ENCODE results near the gene NR1H4. TPM values are rescaled to one million over a fixed set of nuclear protein-coding genes. Genes with fewer than 3 reads are reported as not detected.
A peak's percentile ranks its signal among the peaks of the same experiment; 100 is the strongest.

Gene NR1H4
- total and polyA plus RNA-seq, 2 experiments from 2014 or later: not detected

GRCh38 chr12:100460702-100461101 lies 13.0 kb upstream of the NR1H4 start:
- Histone ChIP-seq H3K9me2 (ENCODE audit: insufficient read depth) (no peaks in the 10 kb centered on the region), H3K4me2 (no peak overlapping the region), H3K79me2 (replicated peaks; ENCODE audit: insufficient read depth) (no peaks in the 10 kb centered on the region), H3K4me1 (ENCODE audit: insufficient read depth) (peaks cover 9% of the 10 kb centered on the region), H3K27ac (ENCODE audit: low read depth) (no peak overlapping the region), H2AFZ (peak overlapping the region; percentile 85), H3K27me3 (ENCODE audit: insufficient read depth) (no peaks in the 10 kb centered on the region), H4K20me1 (replicated peaks; ENCODE audit: insufficient read depth) (no peaks in the 10 kb centered on the region), H3F3A (replicated peaks; ENCODE audit: low read depth) (no peaks in the 10 kb centered on the region), H3K4me3 (no peak overlapping the region), H3K36me3 (ENCODE audit: insufficient read depth) (no peaks in the 10 kb centered on the region)
- H3K36me3 Mint-ChIP-seq (ENCODE audit: low read depth): no peaks in the 10 kb centered on the region
- DNase-seq (ENCODE audit: low spot score) (peak; percentile 42), ATAC-seq (peak; percentile 39)
- peaks cover 10% of the 10 kb centered on the region; the same call in 2 of the 3 replicates for H3K4me1 Mint-ChIP-seq
- TF ChIP-seq EZH2 (IDR thresholded peaks at IDR 0.05; ENCODE audit: low read depth, unreplicated experiment) (no peak), CTCF (conservative IDR thresholded peaks at IDR 0.05; ENCODE audit: low read depth in 2 of 2) (no peak), ZNF114 (CRISPR knock-in tag; IDR thresholded peaks at IDR 0.05) (no peak), EZH2phosphoT487 (IDR thresholded peaks at IDR 0.05; ENCODE audit: unreplicated experiment) (no peak), POLR2AphosphoS5 (IDR thresholded peaks at IDR 0.05; ENCODE audit: low read depth) (no peak), CREB1 (CRISPR knock-in tag; IDR thresholded peaks at IDR 0.05; ENCODE audit: low read depth) (no peak), STAT1 (IDR thresholded peaks at IDR 0.05; ENCODE audit: unreplicated experiment) (no peak), ZNF331 (CRISPR knock-in tag; IDR thresholded peaks at IDR 0.05; ENCODE audit: low read depth) (no peak), JUNB (IDR thresholded peaks at IDR 0.05; ENCODE audit: unreplicated experiment) (no peak), NANOG (IDR thresholded peaks at IDR 0.05; ENCODE audit: borderline replicate concordance) (no peak)
- TF ChIP-seq, protein P1, sequence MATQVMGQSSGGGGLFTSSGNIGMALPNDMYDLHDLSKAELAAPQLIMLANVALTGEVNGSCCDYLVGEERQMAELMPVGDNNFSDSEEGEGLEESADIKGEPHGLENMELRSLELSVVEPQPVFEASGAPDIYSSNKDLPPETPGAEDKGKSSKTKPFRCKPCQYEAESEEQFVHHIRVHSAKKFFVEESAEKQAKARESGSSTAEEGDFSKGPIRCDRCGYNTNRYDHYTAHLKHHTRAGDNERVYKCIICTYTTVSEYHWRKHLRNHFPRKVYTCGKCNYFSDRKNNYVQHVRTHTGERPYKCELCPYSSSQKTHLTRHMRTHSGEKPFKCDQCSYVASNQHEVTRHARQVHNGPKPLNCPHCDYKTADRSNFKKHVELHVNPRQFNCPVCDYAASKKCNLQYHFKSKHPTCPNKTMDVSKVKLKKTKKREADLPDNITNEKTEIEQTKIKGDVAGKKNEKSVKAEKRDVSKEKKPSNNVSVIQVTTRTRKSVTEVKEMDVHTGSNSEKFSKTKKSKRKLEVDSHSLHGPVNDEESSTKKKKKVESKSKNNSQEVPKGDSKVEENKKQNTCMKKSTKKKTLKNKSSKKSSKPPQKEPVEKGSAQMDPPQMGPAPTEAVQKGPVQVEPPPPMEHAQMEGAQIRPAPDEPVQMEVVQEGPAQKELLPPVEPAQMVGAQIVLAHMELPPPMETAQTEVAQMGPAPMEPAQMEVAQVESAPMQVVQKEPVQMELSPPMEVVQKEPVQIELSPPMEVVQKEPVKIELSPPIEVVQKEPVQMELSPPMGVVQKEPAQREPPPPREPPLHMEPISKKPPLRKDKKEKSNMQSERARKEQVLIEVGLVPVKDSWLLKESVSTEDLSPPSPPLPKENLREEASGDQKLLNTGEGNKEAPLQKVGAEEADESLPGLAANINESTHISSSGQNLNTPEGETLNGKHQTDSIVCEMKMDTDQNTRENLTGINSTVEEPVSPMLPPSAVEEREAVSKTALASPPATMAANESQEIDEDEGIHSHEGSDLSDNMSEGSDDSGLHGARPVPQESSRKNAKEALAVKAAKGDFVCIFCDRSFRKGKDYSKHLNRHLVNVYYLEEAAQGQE (IDR thresholded peaks at IDR 0.05; ENCODE audit: unreplicated experiment): no peak
- TF ChIP-seq, protein P2, sequence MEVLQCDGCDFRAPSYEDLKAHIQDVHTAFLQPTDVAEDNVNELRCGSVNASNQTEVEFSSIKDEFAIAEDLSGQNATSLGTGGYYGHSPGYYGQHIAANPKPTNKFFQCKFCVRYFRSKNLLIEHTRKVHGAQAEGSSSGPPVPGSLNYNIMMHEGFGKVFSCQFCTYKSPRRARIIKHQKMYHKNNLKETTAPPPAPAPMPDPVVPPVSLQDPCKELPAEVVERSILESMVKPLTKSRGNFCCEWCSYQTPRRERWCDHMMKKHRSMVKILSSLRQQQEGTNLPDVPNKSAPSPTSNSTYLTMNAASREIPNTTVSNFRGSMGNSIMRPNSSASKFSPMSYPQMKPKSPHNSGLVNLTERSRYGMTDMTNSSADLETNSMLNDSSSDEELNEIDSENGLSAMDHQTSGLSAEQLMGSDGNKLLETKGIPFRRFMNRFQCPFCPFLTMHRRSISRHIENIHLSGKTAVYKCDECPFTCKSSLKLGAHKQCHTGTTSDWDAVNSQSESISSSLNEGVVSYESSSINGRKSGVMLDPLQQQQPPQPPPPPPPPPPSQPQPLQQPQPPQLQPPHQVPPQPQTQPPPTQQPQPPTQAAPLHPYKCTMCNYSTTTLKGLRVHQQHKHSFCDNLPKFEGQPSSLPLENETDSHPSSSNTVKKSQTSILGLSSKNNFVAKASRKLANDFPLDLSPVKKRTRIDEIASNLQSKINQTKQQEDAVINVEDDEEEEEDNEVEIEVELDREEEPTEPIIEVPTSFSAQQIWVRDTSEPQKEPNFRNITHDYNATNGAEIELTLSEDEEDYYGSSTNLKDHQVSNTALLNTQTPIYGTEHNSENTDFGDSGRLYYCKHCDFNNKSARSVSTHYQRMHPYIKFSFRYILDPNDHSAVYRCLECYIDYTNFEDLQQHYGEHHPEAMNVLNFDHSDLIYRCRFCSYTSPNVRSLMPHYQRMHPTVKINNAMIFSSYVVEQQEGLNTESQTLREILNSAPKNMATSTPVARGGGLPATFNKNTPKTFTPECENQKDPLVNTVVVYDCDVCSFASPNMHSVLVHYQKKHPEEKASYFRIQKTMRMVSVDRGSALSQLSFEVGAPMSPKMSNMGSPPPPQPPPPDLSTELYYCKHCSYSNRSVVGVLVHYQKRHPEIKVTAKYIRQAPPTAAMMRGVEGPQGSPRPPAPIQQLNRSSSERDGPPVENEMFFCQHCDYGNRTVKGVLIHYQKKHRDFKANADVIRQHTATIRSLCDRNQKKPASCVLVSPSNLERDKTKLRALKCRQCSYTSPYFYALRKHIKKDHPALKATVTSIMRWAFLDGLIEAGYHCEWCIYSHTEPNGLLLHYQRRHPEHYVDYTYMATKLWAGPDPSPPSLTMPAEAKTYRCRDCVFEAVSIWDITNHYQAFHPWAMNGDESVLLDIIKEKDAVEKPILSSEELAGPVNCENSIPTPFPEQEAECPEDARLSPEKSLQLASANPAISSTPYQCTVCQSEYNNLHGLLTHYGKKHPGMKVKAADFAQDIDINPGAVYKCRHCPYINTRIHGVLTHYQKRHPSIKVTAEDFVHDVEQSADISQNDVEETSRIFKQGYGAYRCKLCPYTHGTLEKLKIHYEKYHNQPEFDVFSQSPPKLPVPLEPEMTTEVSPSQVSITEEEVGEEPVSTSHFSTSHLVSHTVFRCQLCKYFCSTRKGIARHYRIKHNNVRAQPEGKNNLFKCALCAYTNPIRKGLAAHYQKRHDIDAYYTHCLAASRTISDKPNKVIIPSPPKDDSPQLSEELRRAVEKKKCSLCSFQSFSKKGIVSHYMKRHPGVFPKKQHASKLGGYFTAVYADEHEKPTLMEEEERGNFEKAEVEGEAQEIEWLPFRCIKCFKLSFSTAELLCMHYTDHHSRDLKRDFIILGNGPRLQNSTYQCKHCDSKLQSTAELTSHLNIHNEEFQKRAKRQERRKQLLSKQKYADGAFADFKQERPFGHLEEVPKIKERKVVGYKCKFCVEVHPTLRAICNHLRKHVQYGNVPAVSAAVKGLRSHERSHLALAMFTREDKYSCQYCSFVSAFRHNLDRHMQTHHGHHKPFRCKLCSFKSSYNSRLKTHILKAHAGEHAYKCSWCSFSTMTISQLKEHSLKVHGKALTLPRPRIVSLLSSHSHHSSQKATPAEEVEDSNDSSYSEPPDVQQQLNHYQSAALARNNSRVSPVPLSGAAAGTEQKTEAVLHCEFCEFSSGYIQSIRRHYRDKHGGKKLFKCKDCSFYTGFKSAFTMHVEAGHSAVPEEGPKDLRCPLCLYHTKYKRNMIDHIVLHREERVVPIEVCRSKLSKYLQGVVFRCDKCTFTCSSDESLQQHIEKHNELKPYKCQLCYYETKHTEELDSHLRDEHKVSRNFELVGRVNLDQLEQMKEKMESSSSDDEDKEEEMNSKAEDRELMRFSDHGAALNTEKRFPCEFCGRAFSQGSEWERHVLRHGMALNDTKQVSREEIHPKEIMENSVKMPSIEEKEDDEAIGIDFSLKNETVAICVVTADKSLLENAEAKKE (CRISPR knock-in tag; IDR thresholded peaks at IDR 0.05): no peak
- TF ChIP-seq, protein P3, sequence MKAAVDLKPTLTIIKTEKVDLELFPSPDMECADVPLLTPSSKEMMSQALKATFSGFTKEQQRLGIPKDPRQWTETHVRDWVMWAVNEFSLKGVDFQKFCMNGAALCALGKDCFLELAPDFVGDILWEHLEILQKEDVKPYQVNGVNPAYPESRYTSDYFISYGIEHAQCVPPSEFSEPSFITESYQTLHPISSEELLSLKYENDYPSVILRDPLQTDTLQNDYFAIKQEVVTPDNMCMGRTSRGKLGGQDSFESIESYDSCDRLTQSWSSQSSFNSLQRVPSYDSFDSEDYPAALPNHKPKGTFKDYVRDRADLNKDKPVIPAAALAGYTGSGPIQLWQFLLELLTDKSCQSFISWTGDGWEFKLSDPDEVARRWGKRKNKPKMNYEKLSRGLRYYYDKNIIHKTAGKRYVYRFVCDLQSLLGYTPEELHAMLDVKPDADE (IDR thresholded peaks at IDR 0.05): no peak
- H3K9me3 Mint-ChIP-seq: no peaks in the 10 kb centered on the region
- peaks cover 2% of the 10 kb centered on the region for H3K27me3 Mint-ChIP-seq (ENCODE audit: insufficient read depth, low read depth, poor library complexity)
- H3K27ac Mint-ChIP-seq: no peak overlapping the region; the same call in 1 of the 2 replicates
- no peak overlapping the region for H3K4me3 Mint-ChIP-seq
